HG02870 (cell line): Measurements from ENCODE around the gene SOCS4.
"Not testable (repeated sequence)": the region's sequence is repeated elsewhere in the genome, so short reads cannot be mapped to it uniquely, and the experiment has no call there.

Source experiments
- ATAC-seq: cut with Tn5 transposase; IDR thresholded peaks from one replicate; pipeline ENCODE4 v1.9.1; 2021; ENCODE audit warnings: mild to moderate bottlenecking, moderate library complexity; ENCODE audit not compliant: unreplicated experiment

Gene SOCS4

GRCh38 chr14:55051423-55052268 is 24.6 kb downstream of the SOCS4 start, which contains the start of gene MAPK1IP1L:
MAPK1IP1L (plus strand) TSS chr14:55051647; CDS start chr14:55061684, 10,037 bp downstream.
- peak; percentile 84 for ATAC-seq

- ATAC-seq, result peak; percentile 16
Measured at GRCh38 chr14:55052269-55052930, 25.4 kb downstream of the SOCS4 start.

- no peak for ATAC-seq
Measured at GRCh38 chr14:55053018-55053417, 26.0 kb downstream of the SOCS4 start.

DNA sequence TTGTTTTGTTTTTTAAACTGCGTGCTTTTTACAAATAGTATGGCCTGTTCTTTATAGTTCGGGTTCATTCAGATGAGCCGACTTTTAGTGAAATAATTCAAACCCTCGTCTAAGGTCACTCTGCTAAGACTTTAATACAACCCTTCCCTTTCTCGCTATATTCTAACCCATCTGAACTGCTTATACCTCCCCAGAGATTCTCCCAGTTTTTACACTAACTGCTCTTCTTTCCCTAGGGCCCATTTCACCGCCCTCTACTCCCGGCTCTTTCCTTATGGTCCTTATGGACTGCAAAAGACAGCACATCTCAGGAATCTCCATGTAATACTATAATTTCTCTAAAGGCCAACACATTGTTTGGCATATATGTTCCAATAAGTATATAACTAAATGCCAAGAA is 26.5 kb downstream of the SOCS4 start:
- no peak for ATAC-seq

GRCh38 chr14:55054098-55054497 is 27.1 kb downstream of the SOCS4 start:
- no peak for ATAC-seq

DNA sequence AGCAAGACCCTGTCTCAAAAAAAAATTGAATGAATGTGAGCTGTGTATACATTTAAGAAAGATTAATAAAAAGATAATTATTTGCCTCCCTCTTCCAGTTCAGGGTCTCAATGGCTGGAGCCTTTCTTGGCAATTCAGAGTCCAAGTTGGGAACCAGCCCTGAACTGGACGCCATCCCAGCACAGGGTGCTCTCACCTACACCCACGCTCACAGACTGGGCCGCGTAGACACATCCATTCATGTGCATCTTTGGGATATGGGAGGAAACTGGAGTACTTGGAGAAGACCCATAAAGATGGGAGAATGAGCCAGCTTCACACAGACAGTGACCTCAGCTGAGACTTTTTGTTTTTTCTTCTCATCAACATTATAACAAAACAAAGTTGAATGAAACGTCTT is 30.9 kb downstream of the SOCS4 start:
- no peak for ATAC-seq

DNA sequence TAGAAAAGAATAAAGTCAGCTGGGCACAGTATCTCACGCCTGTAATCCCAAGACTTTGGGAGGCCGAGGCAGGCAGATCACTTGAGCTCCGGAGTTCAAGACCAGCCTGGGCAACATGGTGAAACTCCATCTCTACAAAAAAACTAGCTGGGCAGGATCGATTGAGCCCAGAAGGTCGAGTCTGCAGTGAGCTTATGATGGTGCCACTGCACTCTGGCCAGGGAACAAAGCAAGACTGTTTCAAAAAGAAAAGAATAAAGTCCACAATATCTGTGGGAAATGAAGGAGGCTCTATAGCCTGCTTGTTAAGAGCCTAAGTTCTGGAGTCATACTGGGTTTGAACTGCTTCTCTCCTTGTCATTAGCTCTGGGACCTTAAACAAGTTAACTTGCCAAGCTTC is 32.3 kb downstream of the SOCS4 start:
- no peak for ATAC-seq

GRCh38 chr14:55062517-55063351 is 35.7 kb downstream of the SOCS4 start:
- no peak for ATAC-seq

DNA sequence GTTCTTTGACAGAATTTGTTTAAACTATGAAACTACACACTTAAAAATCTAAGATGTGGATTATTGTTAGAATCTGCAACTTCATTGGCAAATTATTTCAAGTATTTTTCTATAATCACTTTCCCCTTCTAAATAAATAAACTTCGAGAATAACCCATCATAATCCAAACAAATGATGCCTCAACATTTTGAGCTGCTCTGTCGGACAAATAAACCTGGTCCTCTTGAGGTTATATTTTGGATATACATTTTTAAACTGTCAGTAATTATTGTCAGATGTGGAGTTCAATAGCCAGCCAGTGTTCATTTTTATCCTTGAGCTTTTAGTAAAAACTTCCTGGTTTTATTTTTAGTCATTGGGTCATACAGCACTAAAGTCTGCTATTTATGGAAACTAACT is 37.9 kb downstream of the SOCS4 start:
- not testable (repeated sequence) for ATAC-seq

DNA sequence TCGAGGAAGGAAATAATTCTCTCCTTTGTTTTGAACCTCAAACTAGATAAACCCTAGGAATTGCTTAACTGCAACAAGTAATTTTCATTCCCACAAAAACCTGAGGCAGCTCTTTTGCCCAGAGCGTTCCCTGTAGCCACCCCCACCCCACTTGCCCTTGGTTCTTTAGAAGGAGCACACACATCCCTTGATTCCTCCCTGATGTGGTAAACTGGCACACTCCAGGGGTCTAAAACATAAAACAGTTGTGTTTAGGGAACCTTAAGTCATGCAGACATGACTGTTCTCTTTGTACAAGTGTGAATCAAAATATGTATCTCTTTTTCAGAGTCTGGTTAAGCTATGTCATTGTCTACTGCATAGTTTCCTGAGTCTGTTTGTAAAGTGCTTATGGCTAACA is 38.4 kb downstream of the SOCS4 start:
- ATAC-seq, result no peak

- no peak for ATAC-seq
Measured at GRCh38 chr14:55066223-55066622, 39.2 kb downstream of the SOCS4 start.

DNA sequence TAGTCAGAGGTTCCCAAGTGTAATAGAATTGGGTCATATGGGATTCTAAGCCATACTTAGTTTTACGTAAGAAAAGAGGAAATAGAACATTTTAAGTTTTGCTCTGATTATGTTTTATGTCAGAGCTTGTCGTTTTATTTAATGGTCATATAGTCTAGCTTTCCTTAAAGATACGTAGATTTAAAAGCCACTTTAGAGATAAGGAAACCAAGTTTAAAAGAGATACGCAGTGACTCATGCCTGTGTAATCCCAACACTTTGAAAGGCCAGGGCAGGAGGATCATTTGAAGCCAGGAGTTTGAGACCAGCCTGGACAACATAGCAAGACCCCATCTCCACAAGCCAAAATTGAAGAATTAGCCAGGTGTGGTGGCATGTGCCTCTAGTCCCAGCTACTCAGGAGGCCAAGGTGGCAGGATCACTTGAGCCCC is 44.0 kb downstream of the SOCS4 start:
- no peak for ATAC-seq

DNA sequence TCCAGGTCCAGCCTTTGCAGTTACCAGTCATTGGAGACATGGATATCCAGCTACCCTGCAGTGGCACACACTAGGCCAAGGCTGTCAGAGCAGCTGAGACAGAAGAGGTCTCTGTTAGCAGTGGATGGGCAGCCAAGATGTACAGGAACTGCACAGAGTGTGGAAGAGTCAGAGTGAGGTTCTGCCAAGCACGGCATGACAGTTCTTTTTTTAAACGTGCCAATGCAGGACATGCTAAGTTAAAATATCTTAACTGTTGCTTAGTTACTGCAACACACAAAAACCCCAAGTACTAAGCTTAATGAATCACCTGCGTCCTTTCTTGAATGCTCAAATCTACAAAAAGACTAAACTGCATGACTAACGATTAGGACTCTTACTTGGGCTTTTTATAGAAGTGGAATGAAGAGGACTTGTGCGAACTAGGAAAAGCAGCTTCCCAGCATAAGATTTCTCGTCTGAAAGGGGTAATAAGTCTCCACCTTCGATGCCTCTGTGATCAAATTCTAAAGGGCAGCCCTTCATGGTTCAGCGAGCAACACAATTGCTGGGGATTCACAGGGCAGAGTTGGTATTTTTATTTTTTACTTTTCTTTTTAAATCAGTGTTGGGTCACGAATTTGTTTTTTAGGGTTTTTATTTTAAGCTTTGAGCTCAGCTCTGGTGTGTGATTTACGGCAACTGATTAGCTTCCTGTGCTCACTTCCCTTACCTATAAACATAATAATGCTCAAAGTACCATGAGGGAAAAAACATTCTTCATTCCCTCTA is 45.0 kb downstream of the SOCS4 start:
- ATAC-seq, result peak; percentile 37

DNA sequence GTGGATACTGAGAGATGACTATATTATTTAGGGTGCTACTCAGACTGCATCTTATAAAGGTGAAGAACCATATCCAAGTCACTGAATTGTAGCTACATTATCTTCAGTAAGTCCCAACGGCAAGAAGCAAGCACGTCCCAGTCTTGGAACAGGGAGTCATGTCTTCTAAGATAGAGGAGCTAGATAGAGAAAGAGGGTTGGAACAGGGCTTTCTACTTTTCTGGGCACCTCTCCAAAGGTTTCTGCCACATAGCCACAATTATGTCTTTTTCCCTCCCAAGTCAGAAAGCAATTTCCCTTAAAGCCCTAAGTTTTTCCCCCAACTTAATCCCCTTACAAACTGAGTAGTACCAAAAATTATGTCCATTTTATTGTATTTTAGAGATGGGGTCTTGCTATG is 46.8 kb downstream of the SOCS4 start:
- no peak for ATAC-seq

- ATAC-seq, result peak; percentile 44
Measured at GRCh38 chr14:55074662-55075061, 47.6 kb downstream of the SOCS4 start.

DNA sequence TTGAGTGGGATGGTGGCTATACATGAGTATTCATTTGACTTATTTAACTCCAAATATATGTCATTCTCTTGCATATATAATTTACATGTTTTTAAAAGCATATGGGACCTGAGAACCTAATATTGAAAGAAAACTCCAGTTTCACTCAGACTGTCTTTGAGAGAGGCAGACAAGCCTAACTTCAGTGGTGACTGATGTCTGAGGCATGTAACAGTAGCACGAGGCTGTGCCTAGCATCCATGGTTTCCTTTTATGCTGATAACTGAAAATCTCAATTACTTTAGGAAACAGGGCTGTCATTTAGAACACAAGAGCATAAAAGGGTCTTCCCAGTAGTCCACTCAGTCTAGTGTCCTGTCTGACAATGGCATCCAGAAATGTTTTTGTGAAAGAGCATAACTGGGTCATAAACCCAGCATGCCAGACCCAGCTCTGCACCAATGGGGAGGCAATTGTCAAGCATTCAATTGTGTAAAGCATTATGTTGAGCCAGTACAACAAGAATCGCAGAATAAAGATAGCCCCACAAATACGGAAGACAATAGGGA is 48.7 kb downstream of the SOCS4 start:
- ATAC-seq, result peak; percentile 24

DNA sequence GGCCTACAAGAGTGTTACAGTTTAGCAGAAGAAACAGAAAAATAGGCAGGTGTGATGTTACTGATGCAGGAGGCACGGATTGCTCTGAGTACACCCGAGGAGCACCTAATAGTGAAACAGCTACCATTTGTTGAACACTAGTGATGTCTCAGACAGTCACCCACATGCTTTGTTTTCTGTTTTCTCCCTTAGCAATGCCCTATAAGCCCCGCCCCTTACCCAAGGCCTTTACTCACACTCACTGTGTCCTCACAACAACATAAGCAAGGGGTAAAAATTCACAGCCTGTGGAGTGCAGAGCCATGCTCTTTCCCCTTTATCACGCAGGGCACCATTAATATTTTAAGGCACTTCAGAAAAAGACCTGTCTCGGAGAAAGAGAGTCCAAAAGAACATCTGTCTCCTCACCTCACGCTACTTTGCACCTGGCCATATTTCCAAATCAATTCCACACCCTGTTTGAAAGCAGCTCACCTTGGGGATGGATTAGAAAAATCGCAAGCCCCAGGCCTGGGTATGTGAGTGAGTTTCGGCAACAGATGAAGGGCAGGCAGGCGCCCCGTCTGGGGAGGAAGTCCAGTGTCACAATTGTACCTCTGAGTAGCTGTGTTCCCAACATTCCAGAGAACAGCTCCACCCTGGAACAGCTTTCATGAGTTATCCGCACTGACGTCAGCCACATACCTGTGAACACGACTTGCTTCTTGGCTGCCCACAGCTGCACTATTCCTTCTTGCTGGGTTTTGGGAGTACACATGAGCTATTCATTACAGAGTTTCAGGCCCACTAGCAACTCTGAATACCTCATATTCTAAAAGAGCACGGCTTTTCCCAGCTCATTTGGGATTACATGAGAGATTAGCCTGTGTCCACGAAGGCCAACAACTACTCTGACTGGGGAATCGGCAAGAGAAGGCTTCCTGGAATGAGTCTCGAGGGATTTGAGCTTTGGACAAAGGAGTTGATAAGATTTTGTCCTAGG is 50.4 kb downstream of the SOCS4 start:
- peak; percentile 43 for ATAC-seq

DNA sequence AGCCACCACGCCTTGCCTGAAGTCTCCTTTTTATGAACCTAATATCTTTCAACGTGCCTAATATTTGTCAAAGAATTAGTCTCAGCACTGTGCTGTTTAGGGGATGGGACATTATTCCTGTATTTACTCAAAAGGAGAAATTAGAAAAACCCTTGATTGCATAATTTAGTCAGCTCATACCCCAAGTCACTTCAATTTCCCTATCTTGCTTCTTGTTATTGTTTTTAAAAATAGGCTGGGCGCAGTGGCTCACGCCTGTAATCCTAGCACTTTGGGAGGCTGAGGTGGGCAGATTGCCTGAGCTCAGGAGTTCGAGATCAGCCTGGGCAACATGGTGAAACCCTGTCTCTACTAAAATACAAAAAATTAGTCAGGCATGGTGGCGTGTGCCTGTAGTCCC is 52.9 kb downstream of the SOCS4 start:
- ATAC-seq, result not testable (repeated sequence)
